CD4-positive, alpha-beta T cell treated with Interleukin-12 subunit alpha and Interleukin-12 subunit beta, for 1 hour (primary cell): ENCODE data around the gene SACS.
"Not testable (repeated sequence)": the region's sequence is repeated elsewhere in the genome, so short reads cannot be mapped to it uniquely, and the experiment has no call there.

ENCODE experiments used
- DNase-seq: peaks from one replicate; pipeline ENCODE4 v3.0.0-alpha.2; 2020

The SACS gene

DNA sequence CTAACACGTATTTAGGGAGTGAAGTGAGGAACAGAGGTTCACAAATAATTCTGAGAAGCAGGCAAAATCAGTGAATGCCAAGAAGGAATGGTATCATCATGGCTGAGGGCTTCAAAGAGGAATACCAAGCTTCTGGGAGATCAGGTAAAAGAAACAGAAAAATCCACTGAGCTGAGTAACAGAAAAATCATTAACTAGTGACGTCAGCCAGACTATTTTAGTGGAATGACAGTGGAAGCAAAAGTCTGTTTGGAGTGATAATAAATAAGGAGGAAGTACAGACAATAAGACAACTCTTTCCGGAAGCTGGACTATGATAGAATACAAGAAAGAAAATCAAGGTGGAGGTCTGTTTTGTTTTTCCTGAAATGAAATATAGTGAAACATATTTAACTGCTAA, 83.5 kb downstream of the SACS start:
- no peak for DNase-seq

- DNase-seq = no peak
Measured at GRCh38 chr13:23349161-23349897, 84.2 kb downstream of the SACS start.

DNA sequence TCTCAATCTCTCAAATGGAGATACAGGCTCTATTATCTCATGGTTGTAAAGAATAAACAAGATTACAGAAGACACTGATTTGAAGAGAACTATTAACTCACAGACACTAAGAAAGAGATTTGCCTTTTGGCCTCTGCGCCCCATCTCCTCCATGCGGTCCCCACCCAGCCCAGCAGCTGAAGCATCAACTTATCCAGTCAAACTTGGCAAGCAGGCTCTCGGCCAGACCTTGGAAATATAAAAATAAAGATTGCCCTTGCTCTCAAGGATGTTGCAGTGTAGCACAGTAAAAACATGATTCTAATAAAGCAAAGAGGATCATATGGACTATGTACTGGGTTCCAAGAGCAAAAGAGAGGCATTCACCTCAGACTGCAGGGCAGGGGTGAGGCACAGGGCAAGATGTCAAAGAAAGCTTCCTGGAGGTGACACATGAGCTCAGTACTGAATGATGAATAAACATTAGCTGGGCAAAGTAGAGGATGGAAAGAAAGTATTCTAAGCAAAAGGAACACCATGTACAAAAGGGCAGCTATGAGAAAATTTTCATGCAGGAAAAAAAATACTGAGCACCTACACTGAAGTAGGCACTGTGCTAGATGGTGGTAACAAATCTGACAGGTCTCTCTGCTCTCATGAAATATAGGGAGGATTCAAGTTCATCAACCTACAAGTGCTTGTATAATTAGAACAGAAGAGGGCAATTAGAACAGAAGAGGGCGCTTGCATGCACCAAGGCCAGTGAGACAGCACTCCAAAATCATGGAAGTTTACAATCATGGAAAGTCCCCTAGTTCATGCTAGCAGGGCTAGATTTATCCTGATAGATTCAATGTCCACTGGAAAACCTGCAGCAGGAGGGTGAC, 85.0 kb downstream of the SACS start:
- DNase-seq = no peak

- DNase-seq = no peak
Measured at GRCh38 chr13:23347601-23348000, 85.9 kb downstream of the SACS start.

DNA sequence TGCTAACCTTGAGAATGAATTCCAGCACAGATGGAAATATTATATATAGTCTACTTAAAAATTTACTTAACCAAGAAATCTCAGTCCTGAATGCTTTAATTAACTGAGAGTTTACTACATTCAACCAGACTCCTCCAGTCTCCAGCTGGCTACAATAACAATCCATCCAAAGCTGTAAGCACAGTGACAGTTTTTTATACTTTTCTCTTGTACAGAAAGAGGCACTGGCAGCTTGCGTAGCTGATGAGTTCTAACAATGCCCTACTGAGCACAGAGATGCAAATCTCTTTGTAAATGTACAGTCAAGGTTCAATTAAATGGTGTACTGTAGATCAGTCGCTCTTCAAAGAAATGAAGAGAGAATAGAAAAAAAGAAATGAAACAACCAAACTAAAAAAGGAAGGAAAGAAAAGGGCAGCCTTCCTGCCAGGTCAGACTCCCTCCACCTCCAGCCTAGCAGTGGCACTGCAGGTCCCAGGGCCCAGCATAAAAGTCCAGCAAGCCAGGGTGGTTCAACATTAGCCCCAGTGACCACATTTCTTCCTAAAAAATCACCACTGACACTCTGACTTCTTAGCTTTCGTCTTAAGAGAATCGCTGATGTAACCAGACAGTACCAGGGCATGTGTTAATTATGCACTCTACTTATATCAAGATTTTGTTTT, 88.4 kb downstream of the SACS start:
- DNase-seq = no peak

- DNase-seq = no peak
Measured at GRCh38 chr13:23339225-23339624, 94.3 kb downstream of the SACS start.

DNA sequence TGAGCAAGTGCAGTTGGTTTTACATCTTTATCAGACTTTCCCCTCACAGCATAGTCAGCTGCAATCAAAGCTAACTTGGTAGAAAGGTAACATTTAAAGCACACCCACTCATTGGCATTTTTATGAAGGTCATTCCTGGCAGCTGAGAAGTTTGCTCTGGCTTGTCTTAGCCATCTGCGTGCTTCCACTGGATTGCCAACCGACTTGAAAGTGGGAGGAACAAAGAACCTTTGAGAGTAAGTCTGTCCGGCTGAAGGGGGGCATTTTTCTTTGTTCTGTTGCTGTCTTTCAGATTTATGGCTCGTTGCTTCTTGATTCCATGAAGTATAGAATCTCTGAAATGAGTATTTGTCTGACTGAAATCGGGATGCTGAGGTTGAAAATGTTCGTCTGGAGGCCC, 103.1 kb downstream of the SACS start:
- no peak for DNase-seq

DNA sequence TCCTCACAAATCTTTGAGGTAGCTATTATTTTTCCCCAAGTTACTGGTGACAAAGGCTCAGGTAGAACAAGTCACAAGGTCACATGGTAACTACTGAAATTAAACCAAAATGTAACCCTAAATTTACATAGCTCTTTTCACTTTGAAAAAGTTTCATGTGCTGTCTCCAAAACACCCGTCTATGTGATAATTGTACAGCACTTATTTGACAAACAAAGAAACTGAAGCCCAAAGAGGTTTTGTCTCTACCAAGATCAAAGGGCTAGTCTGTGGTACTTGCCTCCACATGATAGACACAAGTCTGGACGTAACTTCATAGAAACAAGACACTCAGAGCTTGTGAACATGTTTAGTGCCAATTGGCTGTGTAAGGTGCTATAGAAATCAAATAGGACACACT, 108.3 kb downstream of the SACS start:
- DNase-seq = no peak

GRCh38 chr13:23323946-23324709, 109.4 kb downstream of the SACS start:
- DNase-seq = no peak

DNA sequence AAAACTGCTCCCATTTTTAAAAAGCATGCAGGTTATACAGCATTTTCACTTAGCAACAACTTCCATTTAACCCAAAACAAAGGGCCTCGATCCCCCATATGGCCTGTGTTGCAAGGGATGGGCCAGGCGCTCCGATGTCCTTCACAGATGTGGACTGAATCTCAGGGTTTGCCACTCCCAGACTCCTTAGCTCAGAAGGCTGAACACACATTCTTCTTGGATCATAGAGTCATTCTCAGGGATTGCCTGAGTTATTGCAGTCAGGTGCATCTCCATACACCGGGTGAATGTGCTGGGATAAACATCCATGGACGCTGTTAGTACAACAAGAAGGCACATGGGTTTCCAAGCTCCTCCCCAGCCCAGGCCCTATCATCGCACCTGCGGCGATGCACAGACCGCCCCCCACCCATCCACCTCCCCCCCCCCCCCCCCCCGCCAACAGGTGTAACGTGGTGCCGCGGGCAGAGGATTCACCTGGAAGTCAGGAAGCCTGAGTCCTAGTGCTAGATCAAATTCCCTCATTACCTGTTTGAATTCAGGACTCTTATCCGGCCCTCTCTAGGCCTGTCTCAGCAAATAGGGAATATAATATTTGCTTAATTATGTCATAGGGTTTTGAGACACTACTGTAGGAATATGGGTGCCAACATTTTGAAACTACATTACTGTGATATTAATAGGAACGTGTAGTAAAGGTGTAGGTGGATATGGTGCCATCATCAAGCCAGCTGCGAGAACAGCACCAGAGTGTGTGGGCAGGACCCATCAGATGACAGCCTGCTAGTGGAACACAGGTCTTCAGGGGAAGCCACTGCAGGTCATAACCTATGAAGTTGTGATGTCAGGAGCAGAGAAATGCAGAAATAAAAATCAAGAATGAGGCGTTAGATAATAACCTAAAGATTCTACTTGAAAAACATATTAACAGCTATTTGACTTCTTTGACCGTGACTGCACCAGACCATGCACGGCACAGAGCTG, 110.9 kb downstream of the SACS start:
- DNase-seq = no peak

DNA sequence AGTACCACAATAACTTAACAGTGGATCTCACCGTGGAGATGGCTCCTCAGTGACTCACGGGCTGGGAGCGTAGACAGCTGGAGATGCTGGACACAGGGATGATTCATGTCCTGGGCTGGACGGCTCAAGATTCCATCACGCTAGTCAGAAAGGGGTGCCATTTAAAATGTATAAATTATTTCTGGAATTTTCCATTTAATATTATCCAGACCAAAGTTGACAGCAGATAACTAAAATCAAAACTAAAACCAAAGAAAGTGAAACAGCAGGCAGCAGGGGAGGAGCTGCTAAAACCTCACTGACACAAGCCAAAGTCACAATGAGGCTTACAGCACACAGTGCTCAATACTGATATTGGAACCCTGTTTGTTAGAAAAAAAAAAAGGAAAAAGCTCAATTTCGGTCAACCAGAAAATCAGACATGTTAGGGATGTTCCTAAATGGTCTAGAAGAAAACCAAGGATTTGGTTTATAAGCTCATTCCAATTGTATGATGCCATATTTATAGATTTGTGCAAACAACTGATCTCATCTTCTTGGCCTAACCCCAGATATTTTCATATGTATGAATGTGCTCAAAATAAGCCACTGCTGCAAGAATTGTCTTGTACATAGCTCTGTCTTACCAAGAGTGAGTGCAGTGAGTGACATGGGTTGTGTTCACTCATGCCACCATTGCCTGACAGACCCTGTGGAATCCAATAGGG, 111.8 kb downstream of the SACS start:
- DNase-seq = peak; percentile 28

GRCh38 chr13:23320926-23321534, 112.5 kb downstream of the SACS start:
- DNase-seq = no peak

GRCh38 chr13:23319883-23320224, 113.6 kb downstream of the SACS start:
- DNase-seq = no peak

GRCh38 chr13:23314837-23315236, 118.7 kb downstream of the SACS start:
- DNase-seq = not testable (repeated sequence)

DNA sequence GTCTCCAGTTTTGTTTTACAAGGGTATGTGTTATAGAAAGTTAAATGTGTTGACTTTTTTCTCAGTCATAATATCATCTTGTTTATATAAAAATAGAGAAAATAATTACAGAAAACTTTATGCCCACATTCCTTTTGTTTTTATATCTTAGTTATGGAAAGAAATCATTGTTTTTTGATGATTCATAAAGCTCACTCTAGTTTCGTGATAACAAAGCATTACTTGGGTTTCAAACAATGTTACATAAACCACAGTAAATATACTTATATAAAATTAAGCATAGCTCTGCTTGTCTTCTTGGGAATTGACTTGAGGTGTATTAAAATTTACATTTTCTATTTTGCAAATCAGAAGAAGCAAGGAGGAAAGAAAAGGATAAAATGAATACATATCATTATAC, 140.9 kb downstream of the SACS start:
- no peak for DNase-seq

- no peak for DNase-seq
Measured at GRCh38 chr13:23289917-23290357, 143.6 kb downstream of the SACS start.

DNA sequence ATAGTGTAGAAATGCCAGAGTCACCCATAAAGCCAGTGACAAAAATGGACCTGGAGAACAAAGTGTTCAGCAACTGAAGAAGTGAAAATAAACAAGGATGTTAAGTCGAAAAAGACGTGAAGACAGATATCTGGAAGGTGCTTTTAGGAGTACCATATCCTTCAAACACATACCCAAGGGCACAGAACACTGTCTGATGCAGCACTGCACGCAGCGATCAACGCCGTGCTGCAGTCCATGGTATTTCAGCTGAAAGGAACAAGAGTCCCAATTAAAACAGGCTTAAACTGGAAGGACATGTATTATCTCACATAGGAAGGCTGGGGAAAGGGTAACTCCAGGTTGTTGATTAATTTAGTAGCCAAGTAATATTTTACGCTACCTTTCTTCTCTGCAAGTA, 144.5 kb downstream of the SACS start:
- no peak for DNase-seq

DNA sequence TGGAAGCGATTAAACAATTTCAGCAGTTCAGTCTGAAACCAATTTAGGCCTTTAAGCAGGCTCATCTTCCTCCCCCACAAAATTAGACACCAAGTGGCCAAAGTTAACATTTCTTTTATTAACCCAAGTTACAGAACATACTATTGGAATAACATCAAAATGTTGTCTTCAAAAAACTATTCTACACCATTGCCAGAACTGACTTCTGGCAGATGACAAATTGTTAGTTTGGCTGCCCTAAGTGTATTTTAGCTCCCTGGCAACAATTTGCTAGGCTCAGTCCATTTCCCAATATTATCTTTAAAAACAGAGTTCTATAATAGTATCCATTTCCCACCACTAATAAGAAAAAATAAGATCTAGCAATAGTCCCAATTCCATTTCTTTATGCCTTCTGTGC, 144.9 kb downstream of the SACS start:
- no peak for DNase-seq

GRCh38 chr13:23279321-23279720, 154.2 kb downstream of the SACS start:
- no peak for DNase-seq
